Measurements from ENCODE around the gene NBEA.

NBEA gene

DNA sequence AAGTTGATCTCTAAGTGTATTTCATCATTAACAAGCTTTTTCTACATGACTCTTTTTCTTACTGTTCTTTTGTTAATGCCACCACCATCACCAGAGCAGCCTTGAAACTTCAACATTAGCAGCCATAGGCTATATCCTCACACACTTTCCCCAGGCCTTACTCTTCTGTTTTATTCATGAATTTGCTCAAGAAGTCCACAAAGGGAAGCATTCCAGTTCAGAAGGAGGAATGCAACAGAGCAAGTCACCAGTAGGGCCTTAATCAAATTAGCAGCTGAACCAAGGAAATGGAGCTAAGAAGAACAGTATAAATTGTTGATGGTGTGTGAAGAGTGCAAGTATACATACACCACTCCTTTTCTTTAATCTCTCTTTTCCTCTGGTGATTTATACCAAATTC lies 223.1 kb downstream of the NBEA start:
- Histone ChIP-seq H3K27me3 (replicated peaks) (no peaks in the 10 kb centered on the region), H3K4me3 (ENCODE audit: low read depth, low read length) (no peak overlapping the region), H3K36me3 (replicated peaks) (no peaks in the 10 kb centered on the region), H3K27ac (no peak overlapping the region)
- in situ Hi-C loops (cut with HindIII; ENCODE audit: low pct_ligation_motif_present, low sequenced_read_pairs) = no loop called here
- DNase-seq = no peak
- TF ChIP-seq, protein P1, sequence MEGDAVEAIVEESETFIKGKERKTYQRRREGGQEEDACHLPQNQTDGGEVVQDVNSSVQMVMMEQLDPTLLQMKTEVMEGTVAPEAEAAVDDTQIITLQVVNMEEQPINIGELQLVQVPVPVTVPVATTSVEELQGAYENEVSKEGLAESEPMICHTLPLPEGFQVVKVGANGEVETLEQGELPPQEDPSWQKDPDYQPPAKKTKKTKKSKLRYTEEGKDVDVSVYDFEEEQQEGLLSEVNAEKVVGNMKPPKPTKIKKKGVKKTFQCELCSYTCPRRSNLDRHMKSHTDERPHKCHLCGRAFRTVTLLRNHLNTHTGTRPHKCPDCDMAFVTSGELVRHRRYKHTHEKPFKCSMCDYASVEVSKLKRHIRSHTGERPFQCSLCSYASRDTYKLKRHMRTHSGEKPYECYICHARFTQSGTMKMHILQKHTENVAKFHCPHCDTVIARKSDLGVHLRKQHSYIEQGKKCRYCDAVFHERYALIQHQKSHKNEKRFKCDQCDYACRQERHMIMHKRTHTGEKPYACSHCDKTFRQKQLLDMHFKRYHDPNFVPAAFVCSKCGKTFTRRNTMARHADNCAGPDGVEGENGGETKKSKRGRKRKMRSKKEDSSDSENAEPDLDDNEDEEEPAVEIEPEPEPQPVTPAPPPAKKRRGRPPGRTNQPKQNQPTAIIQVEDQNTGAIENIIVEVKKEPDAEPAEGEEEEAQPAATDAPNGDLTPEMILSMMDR (IDR thresholded peaks at IDR 0.05; ENCODE audit: low read depth, low read length, missing control alignments) = no peak

DNA sequence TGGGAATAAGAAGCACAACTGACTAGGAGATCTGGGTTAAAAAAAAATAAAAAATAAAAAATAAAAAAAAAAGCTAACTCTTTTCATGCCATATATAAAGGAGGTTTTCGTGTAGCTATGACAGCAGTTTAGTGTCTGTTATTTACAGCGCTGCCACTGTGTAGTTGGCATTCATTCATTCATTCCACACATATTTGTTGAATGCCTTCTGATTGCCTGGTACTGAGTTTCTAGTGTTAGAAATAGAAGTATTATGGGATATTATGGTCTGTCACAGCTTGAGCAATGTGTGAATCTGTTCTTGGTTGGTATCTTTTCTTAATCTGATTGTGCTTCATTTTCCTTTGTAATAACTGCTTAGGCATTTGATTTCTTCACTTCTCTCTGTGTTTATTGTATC lies 237.4 kb downstream of the NBEA start:
- H3K36me3 ChIP-seq (replicated peaks) = no peaks in the 10 kb centered on the region
- no peak overlapping the region for H3K27ac ChIP-seq
- DNase-seq = no peak
- no peak overlapping the region for H3K4me3 ChIP-seq (ENCODE audit: low read depth, low read length)
- in situ Hi-C loops (cut with HindIII; ENCODE audit: low pct_ligation_motif_present, low sequenced_read_pairs) = no loop called here
- TF ChIP-seq, protein P1 (IDR thresholded peaks at IDR 0.05; ENCODE audit: low read depth, low read length, missing control alignments) = no peak
- no peaks in the 10 kb centered on the region for H3K27me3 ChIP-seq (replicated peaks)

DNA sequence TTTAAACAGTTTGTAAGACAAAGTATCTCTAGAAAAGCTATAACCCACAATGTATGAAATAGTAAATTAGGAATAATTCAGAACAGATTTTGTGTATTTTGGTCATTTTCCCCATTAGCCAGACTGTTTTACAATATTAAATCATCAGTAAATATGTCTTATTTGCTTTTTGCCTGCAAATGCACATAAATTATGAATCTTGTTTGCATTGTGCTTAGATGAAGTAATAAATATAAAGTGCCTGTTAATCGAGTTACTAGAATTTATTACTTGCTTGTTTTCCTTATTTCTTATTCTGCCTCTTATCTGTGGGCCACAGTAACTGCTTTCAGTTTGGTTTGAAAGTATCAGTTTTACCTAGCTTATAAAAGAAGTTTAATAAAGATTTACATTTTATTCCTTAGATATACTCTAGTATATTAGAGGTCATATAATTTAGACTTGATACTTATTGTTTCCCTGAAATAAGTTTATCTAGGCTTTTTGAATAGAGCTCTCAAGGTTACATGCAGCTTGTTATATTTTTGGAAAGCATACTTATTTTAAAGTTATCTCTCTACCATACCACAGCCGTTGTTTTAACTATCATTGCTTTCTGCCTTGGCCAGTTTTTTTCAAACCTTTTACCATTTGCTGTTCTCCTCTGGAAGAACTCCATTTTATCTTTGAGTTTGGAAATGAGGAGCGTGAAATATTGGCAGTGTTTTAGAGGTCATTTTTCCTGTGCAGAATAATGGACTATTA lies 238.0 kb downstream of the NBEA start:
- no peak for DNase-seq
- Histone ChIP-seq H3K36me3 (replicated peaks) (no peaks in the 10 kb centered on the region), H3K27ac (no peak overlapping the region), H3K27me3 (replicated peaks) (no peaks in the 10 kb centered on the region), H3K4me3 (ENCODE audit: low read depth, low read length) (no peak overlapping the region)
- TF ChIP-seq, protein P1 (IDR thresholded peaks at IDR 0.05; ENCODE audit: low read depth, low read length, missing control alignments) = no peak
- in situ Hi-C loops (cut with HindIII; ENCODE audit: low pct_ligation_motif_present, low sequenced_read_pairs) = no loop called here

DNA sequence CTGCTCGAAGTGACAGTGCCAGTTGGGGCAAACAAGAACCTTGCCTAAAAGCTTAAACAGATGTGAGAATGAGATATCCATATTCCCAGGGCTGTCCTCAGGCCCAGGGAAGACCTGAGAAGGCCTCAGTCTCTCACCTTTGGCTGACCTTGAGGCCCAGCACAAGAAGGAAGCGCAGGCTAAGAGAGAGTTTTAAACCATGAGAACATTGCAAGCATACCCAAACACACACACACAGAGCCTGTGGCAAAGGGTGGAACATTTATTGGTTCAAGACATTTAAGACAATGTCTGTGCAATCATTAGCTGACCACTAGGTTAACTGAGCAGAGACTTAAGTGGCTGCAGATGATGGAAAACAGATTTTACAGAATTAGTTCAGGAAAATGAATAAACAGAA lies 248.2 kb downstream of the NBEA start:
- no peak overlapping the region for H3K4me3 ChIP-seq (ENCODE audit: low read depth, low read length)
- DNase-seq = no peak
- in situ Hi-C loops (cut with HindIII; ENCODE audit: low pct_ligation_motif_present, low sequenced_read_pairs) = no loop called here

DNA sequence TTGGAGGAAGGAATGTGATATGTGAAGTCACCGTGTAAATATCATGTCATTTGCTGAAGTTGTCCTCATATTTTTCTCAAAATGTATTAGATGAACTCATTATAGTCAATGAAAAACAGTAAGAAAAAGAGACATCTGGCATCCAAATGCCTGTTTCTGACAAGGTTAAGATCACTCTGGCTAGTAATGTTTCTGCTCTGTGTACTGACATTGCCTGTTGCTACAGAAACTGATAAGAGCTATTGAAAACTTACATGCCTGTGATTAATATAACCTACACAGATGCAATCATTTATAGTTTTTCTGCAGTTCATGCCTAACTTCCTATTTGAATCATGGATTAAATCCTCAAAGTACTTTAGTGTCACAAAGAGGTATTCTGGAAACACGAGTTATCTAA lies 249.8 kb downstream of the NBEA start:
- H3K4me3 ChIP-seq (ENCODE audit: low read depth, low read length) = no peak overlapping the region
- no peak overlapping the region for H3K27ac ChIP-seq
- no peaks in the 10 kb centered on the region for H3K36me3 ChIP-seq (replicated peaks)
- H3K27me3 ChIP-seq (replicated peaks) = no peaks in the 10 kb centered on the region
- DNase-seq = no peak
- in situ Hi-C loops (cut with HindIII; ENCODE audit: low pct_ligation_motif_present, low sequenced_read_pairs) = no loop called here
- TF ChIP-seq, protein P1 (IDR thresholded peaks at IDR 0.05; ENCODE audit: low read depth, low read length, missing control alignments) = no peak

More for the DNA sequence above, 248.2 kb downstream of the NBEA start:
- TF ChIP-seq, protein P1 (IDR thresholded peaks at IDR 0.05; ENCODE audit: low read depth, low read length, missing control alignments) = no peak
- no peaks in the 10 kb centered on the region for H3K27me3 ChIP-seq (replicated peaks)
- no peaks in the 10 kb centered on the region for H3K36me3 ChIP-seq (replicated peaks)
- no peak overlapping the region for H3K27ac ChIP-seq

Data from brain microvascular endothelial cell (primary cell).